HG03159 (cell line): ENCODE measurements around the gene TMEM38A.
"Not testable (repeated sequence)": the region's sequence is repeated elsewhere in the genome, so short reads cannot be mapped to it uniquely, and the experiment has no call there.

Experiments used
- ATAC-seq: cut with Tn5 transposase; IDR thresholded peaks from one replicate; pipeline ENCODE4 v1.9.1; 2021; ENCODE audit warnings: mild to moderate bottlenecking, moderate library complexity; ENCODE audit not compliant: unreplicated experiment

Gene TMEM38A

DNA sequence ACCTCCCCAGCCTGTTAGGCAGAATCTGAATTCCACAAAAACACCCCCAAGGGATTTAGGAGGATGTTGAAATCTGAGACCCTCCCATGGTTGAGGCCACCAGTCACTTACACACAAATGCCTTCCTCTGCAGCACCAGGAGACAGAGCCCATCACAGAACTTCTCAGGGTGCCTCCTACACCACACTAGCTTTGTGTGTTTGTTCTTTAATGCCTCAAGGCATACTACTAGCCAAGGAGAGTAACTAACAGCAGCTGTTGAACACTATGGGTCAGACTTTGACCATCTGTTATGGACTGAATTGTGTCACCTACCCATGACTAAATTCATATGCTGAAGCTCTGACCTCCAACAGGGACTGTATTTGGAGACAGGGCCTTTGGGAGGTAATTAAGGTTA lies 23.4 kb upstream of the TMEM38A start:
- no peak for ATAC-seq

GRCh38 chr19:16638666-16639065 lies 22.3 kb upstream of the TMEM38A start:
- ATAC-seq: no peak

GRCh38 chr19:16640951-16641350 lies 20.0 kb upstream of the TMEM38A start:
- no peak for ATAC-seq

- no peak for ATAC-seq
Measured at GRCh38 chr19:16641695-16642094, 19.2 kb upstream of the TMEM38A start.

DNA sequence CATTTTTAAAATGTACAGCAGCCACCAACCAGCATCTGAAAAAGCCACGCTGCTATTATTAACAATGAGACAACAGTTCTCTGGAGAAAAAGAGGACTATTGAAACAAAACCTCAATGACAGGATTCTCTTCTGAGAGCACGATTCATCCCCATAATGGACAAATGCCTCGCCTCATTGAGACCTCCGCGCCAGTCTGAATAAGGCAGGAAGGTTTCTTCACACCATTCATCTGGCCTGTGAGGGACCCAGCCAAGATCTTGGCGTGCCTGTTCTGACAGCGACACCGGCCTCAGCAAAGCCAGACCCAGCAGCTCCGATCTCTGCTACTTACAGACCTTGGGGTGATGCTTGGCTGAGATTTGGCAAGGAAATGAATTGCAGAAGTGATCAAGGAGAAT lies 15.8 kb upstream of the TMEM38A start:
- ATAC-seq: no peak

GRCh38 chr19:16649734-16650133 lies 11.2 kb upstream of the TMEM38A start:
- ATAC-seq: no peak

DNA sequence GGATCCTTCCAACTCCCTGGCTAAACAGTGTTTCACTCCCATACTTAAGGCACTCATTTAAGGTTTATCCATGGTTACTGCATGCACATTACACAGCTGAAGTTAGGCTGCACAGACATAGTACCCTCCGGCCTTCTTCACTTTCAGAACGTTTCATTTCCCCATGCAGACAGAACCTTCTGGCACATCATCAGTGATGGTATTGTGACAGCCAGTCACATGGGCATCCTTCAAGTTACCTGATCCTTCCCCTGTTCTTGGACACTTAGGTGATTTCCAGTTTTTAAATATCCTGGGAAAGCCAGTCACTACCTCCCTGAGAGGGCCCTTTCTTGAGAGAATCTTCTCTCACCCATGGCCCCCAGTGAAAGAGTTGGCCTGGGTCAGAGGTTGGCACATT lies 10.1 kb upstream of the TMEM38A start:
- no peak for ATAC-seq

DNA sequence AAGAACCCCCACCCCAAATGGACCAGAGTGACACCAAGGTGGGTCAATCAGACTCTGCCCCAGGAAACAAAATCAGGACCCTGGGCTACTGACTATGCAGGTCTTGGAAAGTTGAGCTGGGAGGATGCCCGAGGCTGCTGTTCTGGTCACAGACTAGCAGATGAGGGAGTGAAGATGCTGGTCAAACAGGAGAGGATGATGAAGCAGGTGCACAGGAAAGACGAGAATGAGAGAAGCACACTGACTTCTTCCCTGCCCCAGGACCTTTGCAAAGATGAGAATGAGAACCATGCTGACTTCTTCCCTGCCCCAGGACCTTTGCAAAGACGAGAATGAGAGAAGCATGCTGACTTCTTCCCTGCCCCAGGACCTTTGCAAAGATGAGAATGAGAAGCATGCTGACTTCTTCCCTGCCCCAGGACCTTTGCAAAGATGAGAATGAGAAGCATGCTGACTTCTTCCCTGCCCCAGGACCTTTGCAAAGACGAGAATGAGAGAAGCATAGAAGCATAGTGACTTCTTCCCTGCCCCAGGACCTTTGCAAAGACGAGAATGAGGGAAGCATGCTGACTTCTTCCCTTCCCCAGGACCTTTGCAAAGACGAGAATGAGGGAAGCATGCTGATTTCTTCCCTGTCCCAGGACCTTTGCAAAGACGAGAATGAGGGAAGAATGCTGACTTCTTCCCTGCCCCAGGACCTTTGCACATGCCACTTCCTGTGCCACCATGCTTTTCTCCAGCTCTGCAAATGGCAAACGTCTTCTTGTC lies 9.3 kb upstream of the TMEM38A start:
- ATAC-seq: not testable (repeated sequence)

GRCh38 chr19:16652854-16653253 lies 8.1 kb upstream of the TMEM38A start:
- no peak for ATAC-seq

DNA sequence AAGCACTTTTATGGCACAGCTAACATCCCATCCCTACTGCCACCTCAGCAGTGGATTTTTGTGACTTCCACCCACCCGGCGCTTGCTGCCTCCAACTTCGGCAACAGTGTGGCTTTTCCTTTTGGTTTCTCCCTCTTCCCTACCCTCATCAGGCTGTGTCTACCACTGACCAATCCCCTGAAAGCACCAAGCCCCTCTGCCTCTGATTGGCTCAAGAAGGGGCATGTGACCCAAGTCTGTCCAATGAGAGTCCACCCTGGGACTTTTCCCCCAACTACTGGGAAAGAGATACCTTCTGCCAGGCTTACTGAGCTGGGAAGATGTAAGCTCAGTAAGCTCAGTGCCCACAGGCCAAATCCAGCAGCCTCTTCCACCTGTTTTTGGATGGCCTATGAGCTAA lies 6.8 kb upstream of the TMEM38A start:
- no peak for ATAC-seq

- no peak for ATAC-seq
Measured at GRCh38 chr19:16654627-16655026, 6.3 kb upstream of the TMEM38A start.

GRCh38 chr19:16655727-16656126 lies 5.2 kb upstream of the TMEM38A start:
- ATAC-seq: no peak

DNA sequence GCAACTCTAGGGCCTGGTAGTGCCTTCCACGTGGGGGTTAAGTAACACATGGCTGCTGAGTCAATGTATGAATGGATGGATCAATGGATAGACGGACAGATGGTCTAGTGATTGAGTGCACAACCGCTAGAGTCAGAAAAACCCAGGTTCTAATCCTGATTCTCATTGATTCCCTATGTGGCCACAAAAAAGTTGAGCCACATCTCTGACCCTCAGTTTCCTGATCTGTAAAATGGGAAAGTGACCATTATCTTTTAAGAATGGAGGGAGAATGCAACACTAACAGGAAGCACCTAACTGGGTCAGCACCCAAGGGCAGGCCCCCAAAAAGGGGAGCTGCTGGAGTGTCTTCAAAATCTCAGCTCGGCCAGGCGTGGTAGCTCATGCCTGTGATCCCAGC lies 3.6 kb upstream of the TMEM38A start:
- no peak for ATAC-seq

- no peak for ATAC-seq
Measured at GRCh38 chr19:16659464-16659831, 1.5 kb upstream of the TMEM38A start.

GRCh38 chr19:16659832-16660708 lies 869 bp upstream of the TMEM38A start, which contains the start of gene SMIM7:
Gene SMIM7 (minus strand): TSS chr19:16660144. CDS start chr19:16660110, 34 bp downstream.
- peak; percentile 92 for ATAC-seq

DNA sequence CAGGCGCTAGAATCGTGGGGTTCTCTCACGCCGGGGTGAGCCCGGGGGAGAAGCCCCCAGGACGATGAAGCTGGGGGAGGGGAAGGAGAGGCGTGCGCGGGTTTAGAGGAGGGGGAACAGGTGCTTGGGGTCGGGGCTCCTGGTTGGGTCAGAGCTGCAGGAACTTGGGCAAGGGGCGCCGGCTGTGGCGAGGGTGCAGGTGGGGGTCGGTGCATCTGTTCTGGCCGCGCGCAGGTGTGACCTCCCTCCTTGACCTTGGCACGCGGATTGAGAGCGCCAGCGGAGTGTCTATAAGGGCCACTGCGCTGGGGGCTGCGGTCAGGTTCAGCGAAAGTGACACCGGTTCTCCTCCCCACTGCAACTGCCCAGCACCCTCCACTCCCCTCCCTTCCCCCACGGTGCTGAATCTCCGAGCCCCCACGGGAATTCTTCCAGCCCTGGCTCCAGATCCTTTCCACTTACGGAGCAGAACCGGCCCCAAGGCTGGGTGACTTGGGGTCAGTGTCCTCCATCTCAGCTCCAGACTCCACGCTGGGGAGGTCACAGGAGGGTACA lies 618 bp downstream of the TMEM38A start:
- no peak for ATAC-seq

DNA sequence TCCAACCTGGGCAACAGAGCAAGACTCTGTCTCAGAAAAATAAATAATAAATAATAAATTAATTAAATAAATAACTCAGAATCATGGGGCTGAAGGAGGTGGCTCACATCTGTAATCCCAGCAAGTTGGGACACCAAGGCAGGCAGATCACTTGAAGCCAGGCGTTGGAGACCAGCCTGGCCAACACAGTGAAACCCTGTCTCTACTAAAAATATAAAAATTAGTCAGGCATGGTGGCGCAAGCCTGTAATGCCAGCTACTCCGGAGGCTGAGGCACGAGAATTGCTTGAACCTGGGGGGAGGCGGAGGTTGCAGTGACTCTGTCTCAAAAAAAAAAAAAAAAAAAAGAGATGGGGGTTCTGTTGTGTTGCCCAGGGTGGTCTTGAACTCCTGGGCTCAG lies 7.2 kb downstream of the TMEM38A start:
- no peak for ATAC-seq

- ATAC-seq: not testable (repeated sequence)
Measured at GRCh38 chr19:16668702-16669101, 7.8 kb downstream of the TMEM38A start.

GRCh38 chr19:16670291-16670690 lies 9.4 kb downstream of the TMEM38A start:
- no peak for ATAC-seq

DNA sequence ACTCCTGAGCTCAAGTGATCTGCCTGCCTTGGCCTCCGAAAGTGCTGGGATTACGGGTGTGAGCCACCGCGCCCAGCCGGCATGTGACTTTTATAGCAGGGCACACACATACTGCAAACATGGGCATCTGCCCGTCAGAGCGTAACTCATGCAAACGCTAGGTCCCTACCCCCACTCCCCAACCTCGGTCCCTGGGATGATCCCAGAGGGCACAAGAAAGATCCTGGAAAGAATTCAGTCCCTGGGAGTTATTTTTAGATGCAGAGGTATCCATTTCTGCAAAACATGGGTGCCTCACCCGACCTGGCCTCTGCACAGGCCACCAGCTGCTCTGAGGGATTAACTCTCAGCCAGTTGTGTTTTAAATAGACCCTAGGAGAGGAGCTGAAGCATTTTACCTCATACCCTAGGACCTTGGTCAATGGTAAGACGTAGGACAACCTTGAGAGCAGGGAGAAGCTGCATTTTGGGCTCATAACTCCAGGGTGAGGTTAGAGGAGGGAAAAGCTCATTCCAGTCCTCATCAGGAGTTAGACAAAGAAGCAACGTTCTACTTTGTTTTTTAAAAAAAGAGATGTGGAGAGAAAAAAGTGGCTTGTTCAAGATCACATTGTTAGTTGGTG lies 10.8 kb downstream of the TMEM38A start:
- no peak for ATAC-seq

DNA sequence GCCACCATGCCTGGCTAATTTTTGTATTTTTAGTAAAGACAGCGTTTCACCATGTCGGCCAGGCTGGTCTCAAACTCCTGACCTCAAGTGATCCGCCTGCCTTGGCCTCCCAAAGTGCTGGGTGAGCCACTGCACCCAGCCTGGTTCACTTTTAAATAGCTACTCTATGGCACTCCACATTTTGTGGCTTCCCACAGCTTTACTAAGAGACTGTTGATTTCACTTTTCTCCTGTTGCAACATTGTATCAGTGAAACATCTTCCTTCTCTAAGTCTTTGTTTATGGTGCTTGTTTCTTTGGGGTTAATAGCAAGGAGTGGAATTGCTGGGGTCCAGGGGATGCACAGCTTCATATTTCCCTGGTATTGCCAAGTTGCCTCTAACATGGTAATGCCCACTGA lies 12.3 kb downstream of the TMEM38A start:
- no peak for ATAC-seq
